Activated CD4-positive, CD25-positive, alpha-beta regulatory T cell treated with anti-CD3 and anti-CD28 coated beads, Interleukin-2, amount 50 U/mL, for 16 hours (primary cell): ENCODE measurements around the gene PRDX6.
"Not testable (repeated sequence)": the region's sequence is repeated elsewhere in the genome, so short reads cannot be mapped to it uniquely, and the experiment has no call there.

Experiments
- DNase-seq: peaks from one replicate; pipeline ENCODE4 v3.0.0-alpha.2; 2020; ENCODE audit warnings: low read depth, low spot score

PRDX6 gene

GRCh38 chr1:173477286-173478093 lies at the start of gene PRDX6:
Gene PRDX6 (plus strand): TSS chr1:173477335. CDS start chr1:173477398, 63 bp downstream.
- DNase-seq = peak; percentile 65

- DNase-seq = peak; percentile 34
Observed at GRCh38 chr1:173429471-173430402, 47.4 kb upstream of the PRDX6 start.

GRCh38 chr1:173430677-173431303 lies 46.3 kb upstream of the PRDX6 start:
- DNase-seq = no peak

GRCh38 chr1:173431304-173432045 lies 45.7 kb upstream of the PRDX6 start:
- peak; percentile 82 for DNase-seq

GRCh38 chr1:173432331-173432730 lies 44.8 kb upstream of the PRDX6 start:
- DNase-seq = no peak

- no peak for DNase-seq
Observed at GRCh38 chr1:173433751-173434326, 43.3 kb upstream of the PRDX6 start.

GRCh38 chr1:173436841-173437428 lies 40.2 kb upstream of the PRDX6 start:
- DNase-seq = no peak

- DNase-seq = no peak
Observed at GRCh38 chr1:173438675-173439074, 38.5 kb upstream of the PRDX6 start.

- no peak for DNase-seq
Observed at GRCh38 chr1:173440430-173440829, 36.7 kb upstream of the PRDX6 start.

- DNase-seq = no peak
Observed at GRCh38 chr1:173444757-173445156, 32.4 kb upstream of the PRDX6 start.

- no peak for DNase-seq
Observed at GRCh38 chr1:173445164-173445563, 32.0 kb upstream of the PRDX6 start.

GRCh38 chr1:173445656-173446055 lies 31.5 kb upstream of the PRDX6 start:
- no peak for DNase-seq

- no peak for DNase-seq
Observed at GRCh38 chr1:173447224-173447623, 29.9 kb upstream of the PRDX6 start.

GRCh38 chr1:173448945-173449344 lies 28.2 kb upstream of the PRDX6 start:
- DNase-seq = no peak

- no peak for DNase-seq
Observed at GRCh38 chr1:173451981-173452380, 25.2 kb upstream of the PRDX6 start.

- DNase-seq = no peak
Observed at GRCh38 chr1:173453982-173454381, 23.2 kb upstream of the PRDX6 start.

GRCh38 chr1:173454966-173455524 lies 22.1 kb upstream of the PRDX6 start:
- DNase-seq = no peak

GRCh38 chr1:173459885-173460284 lies 17.2 kb upstream of the PRDX6 start:
- no peak for DNase-seq

GRCh38 chr1:173462666-173463065 lies 14.5 kb upstream of the PRDX6 start:
- DNase-seq = not testable (repeated sequence)

GRCh38 chr1:173464185-173464584 lies 12.9 kb upstream of the PRDX6 start:
- DNase-seq = not testable (repeated sequence)
